Measurements from ENCODE around the gene ISG20L2.

GRCh38 chr1:156775799-156776198, 47.2 kb upstream of the ISG20L2 start:
- no peak for TF ChIP-seq CTCF (conservative IDR thresholded peaks at IDR 0.05 in 1 of 2, IDR thresholded peaks at IDR 0.05 in 1 of 2; ENCODE audit: low read depth in 1 of 2, low read length in 2 of 2)
- TF ChIP-seq EZH2 (IDR thresholded peaks at IDR 0.05; ENCODE audit: low read length, missing control alignments), result no peak

All from fibroblast of lung (primary cell).